HL-60 (cell line): ENCODE data around the gene SYT6.

ENCODE experiments used
- CTCF ChIP-seq: IDR thresholded peaks from one replicate; pipeline ENCODE4 v1.5.1; 2011; ENCODE audit warnings: low read length, control low read depth, inconsistent platforms; ENCODE audit not compliant: insufficient read depth
- REST ChIP-seq: IDR thresholded peaks from 2 replicates; pipeline ENCODE4 v1.6.1; 2012; ENCODE audit warnings: low read depth; ENCODE audit not compliant: insufficient replicate concordance

GRCh38 chr1:114176366-114176765, 22.7 kb upstream of the SYT6 start:
- TF ChIP-seq CTCF (no peak), REST (no peak)
